Measurements from ENCODE around the gene OR2C3.

DNA sequence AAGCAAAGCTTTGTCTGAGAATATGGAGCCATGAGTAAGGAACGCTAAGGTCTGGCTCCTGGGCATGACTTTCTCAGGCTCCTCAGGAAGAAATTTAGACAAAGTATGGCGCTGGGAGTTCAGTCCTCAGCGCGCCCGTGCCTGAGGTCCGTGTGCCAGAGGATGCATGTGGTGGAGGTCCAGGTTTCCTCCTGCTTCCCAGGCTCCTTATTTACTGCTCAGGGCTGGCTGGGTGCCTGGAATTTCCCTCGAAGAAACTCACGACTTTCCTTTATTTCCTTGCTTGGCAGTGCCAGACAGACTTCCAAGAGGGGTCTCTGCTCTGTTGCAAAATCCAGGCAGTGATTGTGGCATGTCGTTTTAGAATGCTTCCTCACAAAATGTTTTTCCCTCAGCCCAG, 26.0 kb upstream of the OR2C3 start:
- TF ChIP-seq, protein P1, sequence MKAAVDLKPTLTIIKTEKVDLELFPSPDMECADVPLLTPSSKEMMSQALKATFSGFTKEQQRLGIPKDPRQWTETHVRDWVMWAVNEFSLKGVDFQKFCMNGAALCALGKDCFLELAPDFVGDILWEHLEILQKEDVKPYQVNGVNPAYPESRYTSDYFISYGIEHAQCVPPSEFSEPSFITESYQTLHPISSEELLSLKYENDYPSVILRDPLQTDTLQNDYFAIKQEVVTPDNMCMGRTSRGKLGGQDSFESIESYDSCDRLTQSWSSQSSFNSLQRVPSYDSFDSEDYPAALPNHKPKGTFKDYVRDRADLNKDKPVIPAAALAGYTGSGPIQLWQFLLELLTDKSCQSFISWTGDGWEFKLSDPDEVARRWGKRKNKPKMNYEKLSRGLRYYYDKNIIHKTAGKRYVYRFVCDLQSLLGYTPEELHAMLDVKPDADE (CRISPR knock-in tag; IDR thresholded peaks at IDR 0.05), result no peak
- TF ChIP-seq, protein P2, sequence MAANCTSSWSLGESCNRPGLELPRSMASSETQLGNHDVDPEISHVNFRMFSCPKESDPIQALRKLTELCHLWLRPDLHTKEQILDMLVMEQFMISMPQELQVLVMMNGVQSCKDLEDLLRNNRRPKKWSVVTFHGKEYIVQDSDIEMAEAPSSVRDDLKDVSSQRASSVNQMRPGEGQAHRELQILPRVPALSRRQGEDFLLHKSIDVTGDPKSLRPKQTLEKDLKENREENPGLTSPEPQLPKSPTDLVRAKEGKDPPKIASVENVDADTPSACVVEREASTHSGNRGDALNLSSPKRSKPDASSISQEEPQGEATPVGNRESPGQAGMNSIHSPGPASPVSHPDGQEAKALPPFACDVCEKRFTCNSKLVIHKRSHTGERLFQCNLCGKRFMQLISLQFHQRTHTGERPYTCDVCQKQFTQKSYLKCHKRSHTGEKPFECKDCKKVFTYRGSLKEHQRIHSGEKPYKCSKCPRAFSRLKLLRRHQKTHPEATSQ (CRISPR knock-in tag; IDR thresholded peaks at IDR 0.05; ENCODE audit: borderline replicate concordance), result no peak
- TF ChIP-seq, protein P3, sequence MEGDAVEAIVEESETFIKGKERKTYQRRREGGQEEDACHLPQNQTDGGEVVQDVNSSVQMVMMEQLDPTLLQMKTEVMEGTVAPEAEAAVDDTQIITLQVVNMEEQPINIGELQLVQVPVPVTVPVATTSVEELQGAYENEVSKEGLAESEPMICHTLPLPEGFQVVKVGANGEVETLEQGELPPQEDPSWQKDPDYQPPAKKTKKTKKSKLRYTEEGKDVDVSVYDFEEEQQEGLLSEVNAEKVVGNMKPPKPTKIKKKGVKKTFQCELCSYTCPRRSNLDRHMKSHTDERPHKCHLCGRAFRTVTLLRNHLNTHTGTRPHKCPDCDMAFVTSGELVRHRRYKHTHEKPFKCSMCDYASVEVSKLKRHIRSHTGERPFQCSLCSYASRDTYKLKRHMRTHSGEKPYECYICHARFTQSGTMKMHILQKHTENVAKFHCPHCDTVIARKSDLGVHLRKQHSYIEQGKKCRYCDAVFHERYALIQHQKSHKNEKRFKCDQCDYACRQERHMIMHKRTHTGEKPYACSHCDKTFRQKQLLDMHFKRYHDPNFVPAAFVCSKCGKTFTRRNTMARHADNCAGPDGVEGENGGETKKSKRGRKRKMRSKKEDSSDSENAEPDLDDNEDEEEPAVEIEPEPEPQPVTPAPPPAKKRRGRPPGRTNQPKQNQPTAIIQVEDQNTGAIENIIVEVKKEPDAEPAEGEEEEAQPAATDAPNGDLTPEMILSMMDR (CRISPR knock-in tag; IDR thresholded peaks at IDR 0.05), result no peak
- no peak for TF ChIP-seq NONO (IDR thresholded peaks at IDR 0.05)
- no peak for TF ChIP-seq NONO (CRISPR knock-in tag; conservative IDR thresholded peaks at IDR 0.05)
- no peak for TF ChIP-seq ARID2 (CRISPR knock-in tag; IDR thresholded peaks at IDR 0.05; ENCODE audit: borderline replicate concordance)

All from HepG2 (cell line).